Suprapubic skin (tissue), 4 donors: ENCODE results near the gene ZNF154. TPM values are rescaled to one million over a fixed set of nuclear protein-coding genes. Genes with fewer than 3 reads are reported as not detected.

ENCODE experiments used
- DNase-seq, 2 donors: peaks; one replicate each; pipeline ENCODE4 v3.0.0-alpha.2; 2019; ENCODE audit warnings: low spot score in 2 of 2
- H3K27ac ChIP-seq: fragments of 200-600 bp; sonication (generic); one replicate; pipeline ENCODE4 v1.5.1; 2019
- H3K27me3 ChIP-seq: fragments of 200-600 bp; sonication (generic); one replicate; pipeline ENCODE4 v1.5.1; 2019
- H3K36me3 ChIP-seq: fragments of 200-600 bp; sonication (generic); one replicate; pipeline ENCODE4 v1.5.1; 2019
- H3K4me1 ChIP-seq: fragments of 200-600 bp; sonication (generic); one replicate; pipeline ENCODE4 v1.5.1; 2019
- H3K4me3 ChIP-seq: fragments of 200-600 bp; sonication (generic); one replicate; pipeline ENCODE4 v1.5.1; 2019; ENCODE audit warnings: mild to moderate bottlenecking
- H3K9me3 ChIP-seq: fragments of 200-600 bp; sonication (generic); one replicate; pipeline ENCODE4 v1.5.1; 2019
- EP300 ChIP-seq: sonication (generic); formaldehyde crosslinking; IDR thresholded peaks from one replicate; pipeline ENCODE4 v1.6.1; 2017; ENCODE audit warnings: antibody characterized with exemption
- POLR2A ChIP-seq, 2 donors: fragments of 450-650 bp; IDR thresholded peaks; one replicate each; pipeline ENCODE4 v1.6.1; 2017; ENCODE audit warnings: antibody characterized with exemption in 2 of 2, mild to moderate bottlenecking in 2 of 2, moderate library complexity in 2 of 2
- POLR2AphosphoS5 ChIP-seq, 3 donors: sonication (generic); formaldehyde crosslinking; IDR thresholded peaks; one replicate each; pipeline ENCODE4 v1.6.1; 2017; ENCODE audit warnings: antibody characterized with exemption in 3 of 3
- WGBS: methylation state at CpG from one replicate; pipeline ENCODE4 v1.1.5; 2018; 5-methylcytosine and 5-hydroxymethylcytosine counted together
- total RNA-seq, 4 donors: library from RNA; depleted of rRNA; stranded (reverse); fragments of >200 nt; gene quantifications; one replicate each; pipeline ENCODE4 v1.1.0, GENCODE V29; 2016
- TF ChIP-seq, protein P1 (sequence below), 2 donors: fragments of 200-600 bp in 1 of 2; fragments of 450-650 bp in 1 of 2; sonication (generic) in 1 of 2; IDR thresholded peaks; one replicate each; pipeline ENCODE4 v1.5.1; 2016 to 2019; ENCODE audit warnings: antibody characterized with exemption in 2 of 2, mild to moderate bottlenecking in 1 of 2, moderate library complexity in 1 of 2

Gene ZNF154
- total RNA-seq, 4 donors from 2014 or later = 0.13 to 1.3 (median 1.3) TPM; not detected in 1

DNA sequence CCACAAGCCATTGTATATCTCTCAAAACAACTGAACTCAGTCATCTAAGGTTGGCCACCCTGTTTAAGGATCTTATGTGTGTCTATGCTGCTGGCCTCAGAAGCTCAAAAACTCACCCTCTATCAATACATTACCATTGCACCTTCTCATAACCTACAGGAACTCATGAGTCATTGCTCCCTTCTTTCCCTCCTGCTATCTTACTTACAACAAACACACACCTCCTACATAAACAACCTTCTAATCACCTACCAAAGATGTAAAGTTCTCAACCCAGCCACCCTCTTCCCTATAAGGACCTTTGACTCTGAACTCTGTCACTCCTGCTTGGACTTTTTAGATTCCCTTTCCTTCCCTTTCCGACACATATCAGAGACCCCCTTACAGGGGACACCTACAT, 53.6 kb downstream of the ZNF154 start:
- Histone ChIP-seq H3K4me3 (no peak overlapping the region), H3K27me3 (no peaks in the 10 kb centered on the region), H3K36me3 (no peaks in the 10 kb centered on the region), H3K9me3 (peaks cover 4% of the 10 kb centered on the region), H3K27ac (no peak overlapping the region), H3K4me1 (peaks cover 3% of the 10 kb centered on the region)
- DNase-seq = no peak
- TF ChIP-seq, protein P1, sequence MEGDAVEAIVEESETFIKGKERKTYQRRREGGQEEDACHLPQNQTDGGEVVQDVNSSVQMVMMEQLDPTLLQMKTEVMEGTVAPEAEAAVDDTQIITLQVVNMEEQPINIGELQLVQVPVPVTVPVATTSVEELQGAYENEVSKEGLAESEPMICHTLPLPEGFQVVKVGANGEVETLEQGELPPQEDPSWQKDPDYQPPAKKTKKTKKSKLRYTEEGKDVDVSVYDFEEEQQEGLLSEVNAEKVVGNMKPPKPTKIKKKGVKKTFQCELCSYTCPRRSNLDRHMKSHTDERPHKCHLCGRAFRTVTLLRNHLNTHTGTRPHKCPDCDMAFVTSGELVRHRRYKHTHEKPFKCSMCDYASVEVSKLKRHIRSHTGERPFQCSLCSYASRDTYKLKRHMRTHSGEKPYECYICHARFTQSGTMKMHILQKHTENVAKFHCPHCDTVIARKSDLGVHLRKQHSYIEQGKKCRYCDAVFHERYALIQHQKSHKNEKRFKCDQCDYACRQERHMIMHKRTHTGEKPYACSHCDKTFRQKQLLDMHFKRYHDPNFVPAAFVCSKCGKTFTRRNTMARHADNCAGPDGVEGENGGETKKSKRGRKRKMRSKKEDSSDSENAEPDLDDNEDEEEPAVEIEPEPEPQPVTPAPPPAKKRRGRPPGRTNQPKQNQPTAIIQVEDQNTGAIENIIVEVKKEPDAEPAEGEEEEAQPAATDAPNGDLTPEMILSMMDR (IDR thresholded peaks at IDR 0.05) = no peak
- no peak for TF ChIP-seq POLR2AphosphoS5 (IDR thresholded peaks at IDR 0.05)
- no peak for TF ChIP-seq EP300
- TF ChIP-seq POLR2A (IDR thresholded peaks at IDR 0.05) = no peak
- WGBS = 93% methylated on average over 1 of the region's 1 CpG

DNA sequence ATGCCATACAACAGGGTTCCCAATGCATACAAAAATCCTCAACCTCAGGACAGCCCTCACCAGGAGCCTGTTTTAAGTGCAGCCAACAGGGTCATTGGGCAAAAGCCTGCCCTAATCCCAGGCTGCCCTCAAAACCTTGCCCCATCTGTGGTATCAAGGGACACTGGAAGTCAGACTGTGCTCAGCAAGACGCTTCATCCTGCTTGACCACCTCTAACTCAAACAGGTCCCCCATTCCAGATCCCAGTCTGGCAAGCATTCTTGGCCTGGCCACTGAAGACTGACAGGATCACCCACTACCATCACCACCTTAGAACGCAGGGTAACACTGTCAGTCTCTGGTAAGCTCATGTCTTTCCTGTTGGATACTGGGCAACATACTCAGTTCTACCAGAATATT, 55.3 kb downstream of the ZNF154 start:
- no peak for DNase-seq
- 86% methylated on average over 2 of the region's 2 CpGs for WGBS

DNA sequence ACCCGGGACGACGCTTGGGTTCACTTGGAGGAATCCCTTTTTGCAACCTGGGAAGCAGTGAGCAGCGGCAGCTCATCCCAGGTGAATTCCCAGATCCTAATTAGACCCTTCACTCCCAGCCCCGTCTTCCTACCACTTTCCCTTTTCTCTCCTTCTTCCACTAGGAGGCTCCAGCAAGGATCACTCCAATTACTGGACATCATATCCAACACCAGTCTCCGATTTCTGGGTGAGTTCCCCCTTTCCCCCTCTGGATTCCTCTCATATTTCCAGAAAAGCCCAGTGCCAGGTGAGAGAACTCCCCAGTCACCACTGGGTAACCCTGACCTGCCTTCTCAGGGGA, 57.4 kb downstream of the ZNF154 start:
- peaks cover 4% of the 10 kb centered on the region for H3K9me3 ChIP-seq
- H3K27ac ChIP-seq = no peak overlapping the region

More for the DNA sequence above, 55.3 kb downstream of the ZNF154 start:
- no peak overlapping the region for H3K4me3 ChIP-seq
- H3K4me1 ChIP-seq = peaks cover 3% of the 10 kb centered on the region
- no peak overlapping the region for H3K27ac ChIP-seq
- H3K36me3 ChIP-seq = no peaks in the 10 kb centered on the region
- no peaks in the 10 kb centered on the region for H3K27me3 ChIP-seq
- TF ChIP-seq, protein P1 (IDR thresholded peaks at IDR 0.05) = no peak
- TF ChIP-seq EP300 (no peak), POLR2A (IDR thresholded peaks at IDR 0.05) (no peak), POLR2AphosphoS5 (IDR thresholded peaks at IDR 0.05) (no peak)
- H3K9me3 ChIP-seq = peaks cover 4% of the 10 kb centered on the region

DNA sequence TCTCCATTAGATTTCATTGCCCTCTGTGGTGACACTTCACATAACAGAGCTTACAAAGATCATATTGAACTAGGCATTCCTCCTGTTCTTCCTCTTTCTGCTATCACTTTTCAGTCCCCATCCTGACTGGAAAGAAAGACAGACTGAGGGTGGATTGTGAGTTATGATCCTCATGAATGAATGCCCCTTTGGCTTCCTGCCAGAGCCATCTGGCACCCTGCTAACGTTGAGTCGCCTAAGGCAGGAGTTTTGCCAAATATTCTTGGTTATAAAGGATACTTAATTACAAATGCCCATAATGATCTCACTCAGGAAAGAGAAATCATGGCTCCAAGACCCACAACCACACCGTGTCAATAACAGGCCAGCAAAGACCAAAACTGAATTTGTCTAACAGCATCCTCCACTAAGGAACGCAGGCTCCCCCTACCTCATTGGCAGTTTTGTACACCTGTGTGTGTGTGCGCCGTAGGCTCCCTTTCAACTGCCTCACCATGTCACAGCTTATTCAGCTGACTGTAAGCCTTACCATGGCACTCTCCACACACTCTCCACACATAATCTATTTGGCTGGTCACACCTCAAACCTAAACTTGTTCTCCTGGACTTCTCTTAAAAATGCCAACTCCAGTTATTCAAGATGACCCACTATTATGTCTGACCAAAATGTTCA, 60.5 kb downstream of the ZNF154 start:
- TF ChIP-seq POLR2AphosphoS5 (IDR thresholded peaks at IDR 0.05) (no peak), POLR2A (IDR thresholded peaks at IDR 0.05) (no peak), EP300 (no peak)
- TF ChIP-seq, protein P1 (IDR thresholded peaks at IDR 0.05) = no peak
- Histone ChIP-seq H3K27me3 (no peaks in the 10 kb centered on the region), H3K4me1 (peaks cover 3% of the 10 kb centered on the region), H3K36me3 (no peaks in the 10 kb centered on the region), H3K9me3 (peaks cover 3% of the 10 kb centered on the region), H3K4me3 (no peak overlapping the region), H3K27ac (no peak overlapping the region)
- WGBS = 49% methylated on average over 6 of the region's 6 CpGs
- DNase-seq = no peak

More for the DNA sequence above, 57.4 kb downstream of the ZNF154 start:
- WGBS = 47% methylated on average over 6 of the region's 6 CpGs
- TF ChIP-seq, protein P1 (IDR thresholded peaks at IDR 0.05) = no peak
- TF ChIP-seq POLR2A (IDR thresholded peaks at IDR 0.05) (no peak), POLR2AphosphoS5 (IDR thresholded peaks at IDR 0.05) (no peak), EP300 (no peak)
- Histone ChIP-seq H3K27me3 (no peaks in the 10 kb centered on the region), H3K36me3 (no peaks in the 10 kb centered on the region), H3K4me1 (peaks cover 3% of the 10 kb centered on the region), H3K4me3 (no peak overlapping the region)
- DNase-seq = no peak

Other genes starting within 250 kb of the ZNF154 start
- 10 to 100 TPM in 2 of 4 donors, 1 to 10 TPM in 2; 6.1 to 15.0 (median 10.9) TPM for gene ZNF772, start 231.6 kb downstream of the ZNF154 start, total RNA-seq
- 10 to 100 TPM in 1 of 4 donors, 1 to 10 TPM in 3; 7.9 to 20.4 (median 8.9) TPM for gene ZNF419, start 221.5 kb downstream of the ZNF154 start, total RNA-seq
- 10 to 100 TPM; 10.5 to 24.1 (median 16.2) TPM for gene ZNF773, start 209.3 kb downstream of the ZNF154 start, total RNA-seq
- gene ZNF549, start 181.8 kb downstream of the ZNF154 start, total RNA-seq = 1 to 10 TPM; 3.4 to 9.5 (median 4.9) TPM
- 10 to 100 TPM in 2 of 4 donors, 1 to 10 TPM in 2; 6.6 to 21.9 (median 11.3) TPM for gene ZNF550, start 149.3 kb downstream of the ZNF154 start, total RNA-seq
- gene ZNF416, start 130.3 kb downstream of the ZNF154 start, total RNA-seq = 1 to 10 TPM; 5.3 to 8.7 (median 6.1) TPM
- gene ZIK1, start 125.1 kb downstream of the ZNF154 start, total RNA-seq = 1 to 10 TPM; 3.0 to 5.7 (median 4.1) TPM
- gene ZNF530, start 109.3 kb downstream of the ZNF154 start, total RNA-seq = 1 to 10 TPM; 4.7 to 9.7 (median 7.2) TPM
- 10 to 100 TPM; 15.8 to 35.0 (median 21.5) TPM for gene ZNF134, start 95.0 kb downstream of the ZNF154 start, total RNA-seq
- 10 to 100 TPM in 3 of 4 donors, 1 to 10 TPM in 1; 7.5 to 21.3 (median 14.1) TPM for gene ZNF211, start 76.0 kb downstream of the ZNF154 start, total RNA-seq
- gene ZSCAN4, start 40.3 kb downstream of the ZNF154 start, total RNA-seq = 1 to 10 TPM in 2 of 4 donors, not detected in 2; 2.3 to 3.9 TPM
- 10 to 100 TPM; 21.5 to 42.3 (median 29.7) TPM for gene ZNF551, start 27.2 kb downstream of the ZNF154 start, total RNA-seq
- 1 to 10 TPM; 2.0 to 8.4 (median 2.8) TPM for gene ZNF671, start 18.4 kb upstream of the ZNF154 start, total RNA-seq
- 10 to 100 TPM; 11.2 to 23.8 (median 15.0) TPM for gene ZNF776, start 37.6 kb upstream of the ZNF154 start, total RNA-seq
- gene ZNF586, start 60.5 kb upstream of the ZNF154 start, total RNA-seq = 10 to 100 TPM; 20.6 to 47.4 (median 26.8) TPM
- 10 to 100 TPM in 1 of 4 donors, 1 to 10 TPM in 3; 5.6 to 11.5 (median 8.3) TPM for gene ZNF552, start 105.7 kb upstream of the ZNF154 start, total RNA-seq
- 10 to 100 TPM; 15.0 to 28.6 (median 19.6) TPM for gene ZNF587B, start 121.1 kb upstream of the ZNF154 start, total RNA-seq
- 10 to 100 TPM; 16.4 to 43.2 (median 20.0) TPM for gene ZNF587, start 140.7 kb upstream of the ZNF154 start, total RNA-seq
- gene ZNF814, start 179.8 kb upstream of the ZNF154 start, total RNA-seq = 10 to 100 TPM in 3 of 4 donors, 1 to 10 TPM in 1; 9.1 to 36.6 (median 18.3) TPM
- gene ZNF417, start 207.4 kb upstream of the ZNF154 start, total RNA-seq = 10 to 100 TPM in 2 of 4 donors, 1 to 10 TPM in 2; 8.0 to 18.5 (median 10.8) TPM
- gene ZNF418, start 226.2 kb upstream of the ZNF154 start, total RNA-seq = 10 to 100 TPM in 1 of 4 donors, 1 to 10 TPM in 3; 1.2 to 33.4 (median 4.5) TPM
- gene ZNF256, start 238.5 kb upstream of the ZNF154 start, total RNA-seq = 10 to 100 TPM; 10.5 to 15.4 (median 12.7) TPM